GM19025 (cell line): ENCODE data around the gene OXNAD1.

Source experiments
- ATAC-seq: cut with Tn5 transposase; IDR thresholded peaks from one replicate; pipeline ENCODE4 v1.9.1; 2021; ENCODE audit warnings: mild to moderate bottlenecking, low read depth, moderate library complexity; ENCODE audit not compliant: unreplicated experiment

Gene OXNAD1

GRCh38 chr3:16323737-16324136 lies 58.7 kb downstream of the OXNAD1 start:
- ATAC-seq = no peak

- ATAC-seq = no peak
Measured at GRCh38 chr3:16325850-16326249, 60.8 kb downstream of the OXNAD1 start.

GRCh38 chr3:16326724-16327349 lies 61.8 kb downstream of the OXNAD1 start:
- ATAC-seq = no peak

GRCh38 chr3:16328124-16328523 lies 63.1 kb downstream of the OXNAD1 start:
- ATAC-seq = no peak

- no peak for ATAC-seq
Measured at GRCh38 chr3:16329036-16329825, 64.2 kb downstream of the OXNAD1 start.

GRCh38 chr3:16329826-16330129 lies 64.8 kb downstream of the OXNAD1 start:
- ATAC-seq = no peak

- no peak for ATAC-seq
Measured at GRCh38 chr3:16330351-16330750, 65.3 kb downstream of the OXNAD1 start.

GRCh38 chr3:16331319-16331883 lies 66.4 kb downstream of the OXNAD1 start:
- no peak for ATAC-seq

- ATAC-seq = no peak
Measured at GRCh38 chr3:16332904-16333426, 68.0 kb downstream of the OXNAD1 start.

- no peak for ATAC-seq
Measured at GRCh38 chr3:16334909-16335308, 69.9 kb downstream of the OXNAD1 start.

GRCh38 chr3:16335333-16335732 lies 70.3 kb downstream of the OXNAD1 start:
- no peak for ATAC-seq

GRCh38 chr3:16335772-16336645 lies 71.0 kb downstream of the OXNAD1 start:
- ATAC-seq = no peak

- no peak for ATAC-seq
Measured at GRCh38 chr3:16336825-16337224, 71.8 kb downstream of the OXNAD1 start.

- peak; percentile 62 for ATAC-seq
Measured at GRCh38 chr3:16337856-16338540, 73.0 kb downstream of the OXNAD1 start.

GRCh38 chr3:16338999-16339398 lies 74.0 kb downstream of the OXNAD1 start:
- no peak for ATAC-seq

GRCh38 chr3:16343101-16343500 lies 78.1 kb downstream of the OXNAD1 start:
- ATAC-seq = no peak

GRCh38 chr3:16346413-16347081 lies 81.5 kb downstream of the OXNAD1 start:
- ATAC-seq = no peak

GRCh38 chr3:16347548-16347947 lies 82.5 kb downstream of the OXNAD1 start:
- ATAC-seq = no peak

- ATAC-seq = no peak
Measured at GRCh38 chr3:16349986-16350596, 85.1 kb downstream of the OXNAD1 start.
